HEK293 (cell line): ENCODE results near the gene LMO4.

ENCODE experiments used
- CTCF ChIA-PET: fragments of 350-600 bp; formaldehyde crosslinking; extraction: SDS; loops from one replicate; lab custom pipeline; 2021; ENCODE audit warnings: antibody characterized with exemption; lab: Yijun Ruan, JAX
- POLR2A ChIA-PET: fragments of 300-600 bp; formaldehyde crosslinking; extraction: SDS; loops from one replicate; lab custom pipeline; 2020; ENCODE audit warnings: antibody characterized with exemption, inconsistent platforms; lab: Yijun Ruan, JAX
- H3K27ac ChIP-seq: fragments of 200-500 bp; sonication (Bioruptor generic); 2 replicates; pipeline ENCODE4 v1.5.1; 2014; ENCODE audit warnings: low read depth, low read length, control low read depth, inconsistent platforms; ENCODE audit errors: extremely low read depth
- H3K36me3 ChIP-seq, 2 experiments: fragments of 200-500 bp in 1 of 2; sonication (Bioruptor generic) in 1 of 2; 1 replicate in 1 of 2; 2 replicates in 1 of 2; pipeline ENCODE4 v1.5.1; 2014 to 2017; ENCODE audit warnings: inconsistent platforms in 2 of 2, low read length in 2 of 2; ENCODE audit not compliant: control insufficient read depth in 2 of 2, insufficient read depth in 1 of 2
- H3K4me1 ChIP-seq: fragments of 200-500 bp; sonication (Bioruptor generic); 2 replicates; pipeline ENCODE4 v1.5.1; 2014; ENCODE audit warnings: mild to moderate bottlenecking, low read length, inconsistent platforms; ENCODE audit not compliant: control insufficient read depth, insufficient read depth
- H3K4me3 ChIP-seq: 2 replicates; pipeline ENCODE4 v1.5.1; 2011; ENCODE audit warnings: low read depth, mild to moderate bottlenecking, control low read depth, low read length, moderate library complexity
- H3K9me3 ChIP-seq: fragments of 200-500 bp; sonication (Bioruptor generic); 2 replicates; pipeline ENCODE4 v1.5.1; 2014; ENCODE audit warnings: low read depth, low read length, inconsistent platforms; ENCODE audit not compliant: control insufficient read depth, insufficient read depth
- OSR2 ChIP-seq: fragments of 450-650 bp; formaldehyde crosslinking; IDR thresholded peaks from 2 replicates; pipeline ENCODE4 v1.5.1; 2016; ENCODE audit warnings: missing biosample characterization, missing genetic modification characterization
- OVOL3 ChIP-seq: fragments of 450-650 bp; formaldehyde crosslinking; IDR thresholded peaks from 2 replicates; pipeline ENCODE4 v1.5.1; 2016; ENCODE audit warnings: missing biosample characterization, missing genetic modification characterization
- SETDB1 ChIP-seq: IDR thresholded peaks from one replicate; pipeline ENCODE4 v1.6.1; 2017; ENCODE audit warnings: mild to moderate bottlenecking, low read length, moderate library complexity, mixed read lengths; ENCODE audit not compliant: insufficient read length
- SP3 ChIP-seq: fragments of 450-650 bp; formaldehyde crosslinking; IDR thresholded peaks from 2 replicates; pipeline ENCODE4 v1.5.1; 2016; ENCODE audit warnings: missing biosample characterization, missing genetic modification characterization
- YY1 ChIP-seq: fragments of 450-650 bp; formaldehyde crosslinking; IDR thresholded peaks from 2 replicates; pipeline ENCODE4 v1.5.1; 2018; ENCODE audit warnings: missing biosample characterization, missing genetic modification characterization
- ZFHX2 ChIP-seq: fragments of 450-650 bp; formaldehyde crosslinking; conservative IDR thresholded peaks from 2 replicates; pipeline ENCODE4 v1.5.1; 2016; ENCODE audit warnings: missing biosample characterization, missing genetic modification characterization
- ZFP69B ChIP-seq: fragments of 450-650 bp; formaldehyde crosslinking; IDR thresholded peaks from 2 replicates; pipeline ENCODE4 v1.5.1; 2016; ENCODE audit warnings: missing biosample characterization, missing genetic modification characterization
- ZNF121 ChIP-seq: fragments of 450-650 bp; formaldehyde crosslinking; IDR thresholded peaks from 2 replicates; pipeline ENCODE4 v1.5.1; 2016; ENCODE audit warnings: missing biosample characterization, missing genetic modification characterization
- ZNF24 ChIP-seq: fragments of 450-650 bp; formaldehyde crosslinking; IDR thresholded peaks from 2 replicates; pipeline ENCODE4 v1.5.1; 2016; ENCODE audit warnings: missing biosample characterization, missing genetic modification characterization
- ZNF280D ChIP-seq: fragments of 450-650 bp; formaldehyde crosslinking; IDR thresholded peaks from 2 replicates; pipeline ENCODE4 v1.5.1; 2016; ENCODE audit warnings: missing biosample characterization, missing genetic modification characterization
- ZNF391 ChIP-seq: fragments of 450-650 bp; formaldehyde crosslinking; IDR thresholded peaks from 2 replicates; pipeline ENCODE4 v1.5.1; 2016; ENCODE audit warnings: low read depth, missing biosample characterization, missing genetic modification characterization, borderline replicate concordance
- ZNF548 ChIP-seq: fragments of 450-650 bp; formaldehyde crosslinking; IDR thresholded peaks from 2 replicates; pipeline ENCODE4 v1.5.1; 2016; ENCODE audit warnings: missing biosample characterization, missing genetic modification characterization
- ZNF664 ChIP-seq: fragments of 450-650 bp; formaldehyde crosslinking; IDR thresholded peaks from 2 replicates; pipeline ENCODE4 v1.5.1; 2016; ENCODE audit warnings: missing biosample characterization, missing genetic modification characterization
- ZNF701 ChIP-seq: fragments of 450-650 bp; formaldehyde crosslinking; IDR thresholded peaks from 2 replicates; pipeline ENCODE4 v1.5.1; 2016; ENCODE audit warnings: missing biosample characterization, missing genetic modification characterization
- ZSCAN4 ChIP-seq: fragments of 450-650 bp; formaldehyde crosslinking; IDR thresholded peaks from 2 replicates; pipeline ENCODE4 v1.5.1; 2017; ENCODE audit warnings: missing biosample characterization, missing genetic modification characterization
- ZSCAN5A ChIP-seq: fragments of 450-650 bp; formaldehyde crosslinking; IDR thresholded peaks from 2 replicates; pipeline ENCODE4 v1.5.1; 2016; ENCODE audit warnings: missing biosample characterization, missing genetic modification characterization
- TF ChIP-seq, protein P1 (sequence below): fragments of 450-650 bp; formaldehyde crosslinking; IDR thresholded peaks from 2 replicates; pipeline ENCODE4 v1.5.1; 2016; ENCODE audit warnings: missing biosample characterization, missing genetic modification characterization

Gene LMO4

GRCh38 chr1:87389011-87389410, 60.3 kb downstream of the LMO4 start:
- no peak overlapping the region for H3K4me3 ChIP-seq
- H3K9me3 ChIP-seq, result no peaks in the 10 kb centered on the region
- ChIA-PET POLR2A (no interaction called here), CTCF (no interaction called here)
- no peak overlapping the region for H3K27ac ChIP-seq
- peaks cover 8% of the 10 kb centered on the region for H3K4me1 ChIP-seq
- H3K36me3 ChIP-seq, result no peaks in the 10 kb centered on the region
- TF ChIP-seq, protein P1, sequence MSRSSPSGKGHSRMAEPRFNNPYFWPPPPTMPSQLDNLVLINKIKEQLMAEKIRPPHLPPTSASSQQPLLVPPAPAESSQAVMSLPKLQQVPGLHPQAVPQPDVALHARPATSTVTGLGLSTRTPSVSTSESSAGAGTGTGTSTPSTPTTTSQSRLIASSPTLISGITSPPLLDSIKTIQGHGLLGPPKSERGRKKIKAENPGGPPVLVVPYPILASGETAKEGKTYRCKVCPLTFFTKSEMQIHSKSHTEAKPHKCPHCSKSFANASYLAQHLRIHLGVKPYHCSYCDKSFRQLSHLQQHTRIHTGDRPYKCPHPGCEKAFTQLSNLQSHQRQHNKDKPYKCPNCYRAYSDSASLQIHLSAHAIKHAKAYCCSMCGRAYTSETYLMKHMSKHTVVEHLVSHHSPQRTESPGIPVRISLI (tag by site-specific recombination), result no peak
- no peak for TF ChIP-seq ZNF701 (tag by site-specific recombination)
- TF ChIP-seq ZFP69B (tag by site-specific recombination), result no peak

DNA sequence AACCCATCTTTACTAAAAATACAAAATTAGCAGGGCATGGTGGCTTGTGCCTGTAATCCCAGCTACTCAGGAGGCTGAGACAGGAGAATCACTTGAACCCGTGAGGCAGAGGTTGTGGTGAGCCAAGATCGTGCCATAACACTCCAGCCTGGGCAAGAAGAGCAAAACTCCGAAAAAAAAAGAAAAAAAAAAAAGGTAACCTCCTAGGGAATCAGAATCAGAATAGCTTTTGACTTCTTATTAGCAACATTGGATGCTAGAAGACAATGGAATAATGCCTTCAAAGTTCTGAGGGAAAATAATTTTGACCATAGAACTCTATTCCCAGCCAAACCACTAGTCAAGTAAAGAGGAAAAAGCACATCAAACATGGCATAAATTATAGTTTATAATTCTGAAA, 60.9 kb downstream of the LMO4 start:
- no peak for TF ChIP-seq OVOL3 (tag by site-specific recombination)
- TF ChIP-seq ZNF280D, result no peak
- peak; percentile 62 for TF ChIP-seq SETDB1
- Histone ChIP-seq H3K27ac (no peak overlapping the region), H3K4me1 (peaks cover 8% of the 10 kb centered on the region), H3K4me3 (no peak overlapping the region), H3K36me3 (no peaks in the 10 kb centered on the region), H3K9me3 (no peaks in the 10 kb centered on the region)
- CTCF ChIA-PET, result no interaction called here
- POLR2A ChIA-PET, result no interaction called here

DNA sequence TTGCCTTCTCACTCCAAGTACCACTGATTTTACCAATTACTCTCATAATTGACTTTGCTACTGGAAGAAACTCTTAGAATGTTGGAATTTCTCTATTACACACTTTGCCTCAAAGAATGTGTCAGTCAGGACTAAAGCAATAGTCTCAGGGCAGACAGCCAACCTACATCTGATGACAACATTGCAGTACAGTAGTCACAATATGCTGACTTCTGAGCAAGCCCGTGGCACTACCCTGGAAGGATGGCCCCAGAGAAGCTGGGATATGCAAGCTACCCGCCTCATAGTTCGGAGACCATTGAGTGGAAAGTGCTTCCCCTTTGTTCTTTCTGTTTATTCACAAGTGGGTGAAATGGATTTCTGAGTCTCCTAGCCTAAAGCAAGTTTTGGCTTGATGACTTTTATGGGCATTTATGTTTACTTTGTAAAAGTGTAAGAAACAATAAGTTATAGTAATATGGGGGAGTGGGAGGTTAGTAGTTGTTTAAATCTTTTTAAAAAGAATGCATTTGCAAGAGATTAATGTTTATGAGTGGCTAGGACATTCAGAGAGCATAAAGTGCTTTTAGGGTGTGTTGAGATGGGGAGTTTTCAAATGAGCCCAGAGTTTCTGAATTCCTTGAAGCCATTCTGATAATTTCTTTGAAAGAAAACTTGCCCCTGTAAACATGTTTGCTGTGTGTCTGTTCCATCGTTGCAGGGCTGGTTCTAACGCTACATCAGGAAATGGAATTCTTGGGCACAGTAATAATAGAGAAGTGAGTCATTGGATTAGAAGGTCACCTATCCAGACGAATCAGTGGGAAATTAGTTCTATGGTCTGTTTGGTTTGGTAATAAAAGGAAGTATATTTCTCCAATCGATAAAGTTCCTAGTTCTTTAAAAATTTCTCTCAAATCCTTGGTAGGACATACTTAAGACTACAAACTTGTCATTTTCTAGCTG, 63.8 kb downstream of the LMO4 start:
- Histone ChIP-seq H3K4me1 (peaks cover 8% of the 10 kb centered on the region), H3K36me3 (no peaks in the 10 kb centered on the region), H3K9me3 (no peaks in the 10 kb centered on the region), H3K27ac (no peak overlapping the region), H3K4me3 (no peak overlapping the region)
- POLR2A ChIA-PET, result no interaction called here
- TF ChIP-seq ZSCAN4 (tag by site-specific recombination) (no peak), SP3 (tag by site-specific recombination) (no peak), ZNF391 (tag by site-specific recombination) (no peak), ZNF548 (tag by site-specific recombination) (no peak), YY1 (tag by site-specific recombination) (no peak), ZFHX2 (tag by site-specific recombination) (peak; percentile 42), ZNF121 (no peak), ZNF24 (no peak), ZNF664 (no peak), ZSCAN5A (tag by site-specific recombination) (no peak), OSR2 (tag by site-specific recombination) (peak; percentile 75)
- CTCF ChIA-PET, result no interaction called here
